SU-DHL-6 (cell line): Measurements from ENCODE around the gene MARS1.

ENCODE experiments used
- EZH2phosphoT487 ChIP-seq: fragments of 200-600 bp; sonication (generic), shearing (Covaris generic); conservative IDR thresholded peaks from 2 replicates; pipeline ENCODE4 v1.6.1; 2018; ENCODE audit warnings: mild to moderate bottlenecking, antibody characterized with exemption, low read length, moderate library complexity, mixed read lengths
- TF ChIP-seq, protein P1 (sequence below): fragments of 200-600 bp; sonication (generic); IDR thresholded peaks from one replicate; pipeline ENCODE4 v1.5.1; 2017; ENCODE audit warnings: antibody characterized with exemption, mild to moderate bottlenecking, low read length, moderate library complexity; ENCODE audit not compliant: insufficient read depth, poor library complexity, severe bottlenecking

DNA sequence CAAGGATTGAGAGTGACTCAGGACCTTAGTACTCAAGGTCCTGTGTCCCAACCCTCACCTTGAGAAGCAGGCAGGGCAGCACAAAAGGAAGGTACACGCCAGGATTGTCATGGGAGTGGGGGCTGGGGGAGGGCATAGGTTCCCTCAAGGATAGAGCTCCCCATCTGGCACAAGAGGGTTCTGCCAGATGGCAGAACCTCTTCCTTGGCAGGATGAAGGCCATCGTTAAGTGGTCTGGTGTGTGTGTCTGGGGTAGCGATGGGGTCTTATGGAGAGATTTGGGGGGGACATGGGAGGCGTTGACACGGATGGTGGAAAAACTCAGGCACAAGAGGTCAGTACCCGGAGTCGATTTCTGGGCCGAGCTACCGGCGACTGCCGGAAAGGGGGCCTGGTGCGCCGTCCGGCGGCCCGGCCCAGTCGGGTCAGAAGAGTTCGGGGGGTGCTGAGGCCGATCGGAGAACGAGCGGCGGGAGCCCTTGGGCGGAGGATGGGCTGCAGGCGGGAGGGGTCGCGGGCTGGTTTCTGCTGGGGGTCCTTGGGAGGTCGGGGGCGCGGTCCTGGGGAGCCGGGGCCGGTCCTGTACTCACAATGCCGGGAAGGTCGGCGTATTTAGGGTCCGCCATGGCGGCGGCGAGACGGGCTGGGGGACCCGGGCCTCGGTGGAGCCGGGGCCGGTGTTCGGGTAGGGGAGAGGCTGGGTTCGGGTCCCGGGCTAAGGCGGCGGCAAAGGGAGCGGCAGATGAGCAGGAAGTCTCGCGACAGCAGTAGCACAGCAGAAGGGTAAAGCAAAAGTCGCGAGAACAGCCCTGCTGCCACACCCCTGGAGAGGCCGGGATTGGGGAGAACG is 58.8 kb downstream of the MARS1 start, which contains the start of gene DCTN2:
- TF ChIP-seq EZH2phosphoT487: no peak
- TF ChIP-seq, protein P1, sequence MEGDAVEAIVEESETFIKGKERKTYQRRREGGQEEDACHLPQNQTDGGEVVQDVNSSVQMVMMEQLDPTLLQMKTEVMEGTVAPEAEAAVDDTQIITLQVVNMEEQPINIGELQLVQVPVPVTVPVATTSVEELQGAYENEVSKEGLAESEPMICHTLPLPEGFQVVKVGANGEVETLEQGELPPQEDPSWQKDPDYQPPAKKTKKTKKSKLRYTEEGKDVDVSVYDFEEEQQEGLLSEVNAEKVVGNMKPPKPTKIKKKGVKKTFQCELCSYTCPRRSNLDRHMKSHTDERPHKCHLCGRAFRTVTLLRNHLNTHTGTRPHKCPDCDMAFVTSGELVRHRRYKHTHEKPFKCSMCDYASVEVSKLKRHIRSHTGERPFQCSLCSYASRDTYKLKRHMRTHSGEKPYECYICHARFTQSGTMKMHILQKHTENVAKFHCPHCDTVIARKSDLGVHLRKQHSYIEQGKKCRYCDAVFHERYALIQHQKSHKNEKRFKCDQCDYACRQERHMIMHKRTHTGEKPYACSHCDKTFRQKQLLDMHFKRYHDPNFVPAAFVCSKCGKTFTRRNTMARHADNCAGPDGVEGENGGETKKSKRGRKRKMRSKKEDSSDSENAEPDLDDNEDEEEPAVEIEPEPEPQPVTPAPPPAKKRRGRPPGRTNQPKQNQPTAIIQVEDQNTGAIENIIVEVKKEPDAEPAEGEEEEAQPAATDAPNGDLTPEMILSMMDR: no peak
